KG1 (cell line): ENCODE measurements around the gene CEL.

Experiments used
- DNase-seq: peaks from one replicate; lab custom pipeline; 2025; lab: John Stamatoyannopoulos, UW

CEL gene

GRCh38 chr9:133104718-133105460 lies 43.1 kb downstream of the CEL start:
- DNase-seq: no peak

- DNase-seq: no peak
Measured at GRCh38 chr9:133105461-133105770, 43.6 kb downstream of the CEL start.

GRCh38 chr9:133106511-133107244 lies 44.9 kb downstream of the CEL start:
- DNase-seq: no peak

- DNase-seq: no peak
Measured at GRCh38 chr9:133107245-133107722, 45.5 kb downstream of the CEL start.

- DNase-seq: no peak
Measured at GRCh38 chr9:133107961-133108793, 46.4 kb downstream of the CEL start.

GRCh38 chr9:133108794-133109641 lies 47.2 kb downstream of the CEL start:
- no peak for DNase-seq

GRCh38 chr9:133109931-133110650 lies 48.3 kb downstream of the CEL start:
- no peak for DNase-seq

- DNase-seq: no peak
Measured at GRCh38 chr9:133111808-133112662, 50.3 kb downstream of the CEL start.

GRCh38 chr9:133112663-133113026 lies 50.9 kb downstream of the CEL start:
- peak; percentile 59 for DNase-seq

GRCh38 chr9:133113163-133113948 lies 51.6 kb downstream of the CEL start:
- no peak for DNase-seq

- DNase-seq: no peak
Measured at GRCh38 chr9:133113949-133114885, 52.4 kb downstream of the CEL start.

- no peak for DNase-seq
Measured at GRCh38 chr9:133114886-133115603, 53.3 kb downstream of the CEL start.

GRCh38 chr9:133115604-133116345 lies 54.0 kb downstream of the CEL start:
- DNase-seq: no peak

- DNase-seq: no peak
Measured at GRCh38 chr9:133116346-133117231, 54.8 kb downstream of the CEL start.

GRCh38 chr9:133117271-133118178 lies 55.7 kb downstream of the CEL start:
- no peak for DNase-seq
